22Rv1 (cell line): Measurements from ENCODE around the gene LTC4S.

Experiments
- H3K27ac ChIP-seq: fragments of 450-650 bp; 2 replicates; pipeline ENCODE4 v1.5.1; 2017
- ZFX ChIP-seq: fragments of 450-650 bp; IDR thresholded peaks from 2 replicates; pipeline ENCODE4 v1.6.1; 2017; ENCODE audit warnings: antibody characterized with exemption, borderline replicate concordance
- TF ChIP-seq, protein P1 (sequence below): fragments of 450-650 bp; IDR thresholded peaks from 2 replicates; pipeline ENCODE4 v1.5.1; 2017; ENCODE audit warnings: mild to moderate bottlenecking

The LTC4S gene

DNA sequence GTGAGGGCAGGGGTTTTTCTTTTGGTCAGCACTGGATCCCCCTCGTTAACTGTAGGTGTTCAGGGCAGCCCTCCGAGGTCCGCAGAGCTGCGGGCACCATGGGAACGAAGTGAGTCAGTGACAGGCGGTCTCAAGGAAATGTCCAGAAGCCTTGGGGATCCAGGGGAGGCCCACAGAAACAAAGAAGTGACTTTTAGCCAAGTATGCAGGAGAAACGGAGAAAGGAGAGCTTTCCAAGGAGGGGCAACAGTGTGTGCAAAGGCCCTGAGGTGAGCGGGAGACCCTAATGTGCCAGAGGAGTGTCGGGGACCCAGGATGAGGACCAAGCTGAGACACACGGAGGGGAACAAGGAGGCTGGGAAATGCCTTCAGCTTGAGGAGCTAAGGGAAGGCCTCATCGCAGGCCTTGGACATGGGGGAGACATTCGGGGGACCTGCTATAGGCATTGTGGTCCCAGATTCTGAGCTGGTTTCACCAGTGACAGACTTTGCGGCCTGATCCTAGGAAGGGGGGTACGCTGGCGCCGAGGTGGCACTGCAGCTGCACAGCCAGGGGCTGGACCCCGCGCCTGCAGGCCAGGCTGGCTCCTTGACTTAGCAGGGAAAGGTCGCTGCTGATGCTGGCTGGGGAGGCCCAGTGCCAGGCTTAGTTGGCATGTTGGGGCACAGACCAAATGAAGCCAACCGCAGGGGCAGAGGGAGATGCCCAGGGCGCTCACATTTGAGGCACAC lies 3.3 kb downstream of the LTC4S start:
- TF ChIP-seq, protein P1, sequence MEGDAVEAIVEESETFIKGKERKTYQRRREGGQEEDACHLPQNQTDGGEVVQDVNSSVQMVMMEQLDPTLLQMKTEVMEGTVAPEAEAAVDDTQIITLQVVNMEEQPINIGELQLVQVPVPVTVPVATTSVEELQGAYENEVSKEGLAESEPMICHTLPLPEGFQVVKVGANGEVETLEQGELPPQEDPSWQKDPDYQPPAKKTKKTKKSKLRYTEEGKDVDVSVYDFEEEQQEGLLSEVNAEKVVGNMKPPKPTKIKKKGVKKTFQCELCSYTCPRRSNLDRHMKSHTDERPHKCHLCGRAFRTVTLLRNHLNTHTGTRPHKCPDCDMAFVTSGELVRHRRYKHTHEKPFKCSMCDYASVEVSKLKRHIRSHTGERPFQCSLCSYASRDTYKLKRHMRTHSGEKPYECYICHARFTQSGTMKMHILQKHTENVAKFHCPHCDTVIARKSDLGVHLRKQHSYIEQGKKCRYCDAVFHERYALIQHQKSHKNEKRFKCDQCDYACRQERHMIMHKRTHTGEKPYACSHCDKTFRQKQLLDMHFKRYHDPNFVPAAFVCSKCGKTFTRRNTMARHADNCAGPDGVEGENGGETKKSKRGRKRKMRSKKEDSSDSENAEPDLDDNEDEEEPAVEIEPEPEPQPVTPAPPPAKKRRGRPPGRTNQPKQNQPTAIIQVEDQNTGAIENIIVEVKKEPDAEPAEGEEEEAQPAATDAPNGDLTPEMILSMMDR, result no peak
- no peak for TF ChIP-seq ZFX
- peak overlapping the region; percentile 90 for H3K27ac ChIP-seq

DNA sequence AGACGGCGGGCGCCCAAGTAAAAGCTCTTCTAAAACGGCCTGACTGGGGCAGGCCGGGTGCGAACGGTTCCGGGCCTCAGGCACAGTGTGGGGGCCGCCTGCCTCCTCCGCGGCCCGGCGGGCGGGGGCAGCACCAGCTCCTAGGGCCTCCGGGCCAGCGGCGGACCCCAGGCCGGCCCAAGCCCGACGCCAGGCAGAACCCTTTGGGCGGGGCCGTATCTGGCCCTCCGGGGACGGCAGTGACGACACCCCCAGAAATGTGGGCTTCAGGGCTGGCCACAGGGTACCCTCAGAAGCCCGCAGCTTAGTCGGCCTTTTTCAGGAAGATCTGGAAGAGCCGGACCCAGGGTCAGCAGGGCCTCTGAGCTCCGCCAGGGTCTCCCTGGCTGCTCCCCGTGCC lies 4.0 kb downstream of the LTC4S start:
- H3K27ac ChIP-seq, result 0 out of 2 replicates have a peak overlapping the region, but pooled peaks have one; percentile 90
- TF ChIP-seq ZFX, result no peak
- TF ChIP-seq, protein P1, result no peak

DNA sequence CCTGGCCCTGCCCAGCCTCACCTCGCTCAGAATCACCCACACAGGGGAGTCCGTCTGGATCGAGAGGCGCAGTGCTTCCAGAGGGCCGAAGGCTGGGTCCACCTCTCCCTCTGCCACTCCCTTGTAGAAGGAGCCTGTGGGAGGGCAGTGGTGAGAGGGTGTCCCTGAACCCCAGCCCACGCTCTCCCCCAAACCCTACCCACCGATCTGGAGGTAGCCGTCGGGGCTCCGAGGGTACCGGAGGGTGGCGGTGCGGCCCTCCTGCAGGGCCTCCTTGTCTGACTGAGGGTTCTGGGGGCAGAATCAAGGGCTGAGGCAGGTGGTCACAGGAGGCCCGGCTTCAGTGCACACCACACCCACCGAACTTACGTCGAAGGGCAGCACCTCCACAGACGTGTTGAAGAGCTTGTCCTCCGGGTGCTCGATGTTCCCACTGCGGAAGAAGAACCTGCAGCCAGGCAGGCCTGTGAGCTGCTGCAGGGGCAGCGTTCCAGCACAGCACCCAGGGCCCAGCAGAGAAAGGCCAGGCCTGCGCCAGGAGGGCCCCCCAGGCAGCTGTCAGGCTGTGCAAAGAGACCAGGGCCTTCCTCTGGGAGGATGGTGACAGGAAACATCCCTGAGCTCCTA lies 4.5 kb downstream of the LTC4S start:
- H3K27ac ChIP-seq, result no peak overlapping the region
- TF ChIP-seq ZFX, result no peak
- TF ChIP-seq, protein P1, result no peak

DNA sequence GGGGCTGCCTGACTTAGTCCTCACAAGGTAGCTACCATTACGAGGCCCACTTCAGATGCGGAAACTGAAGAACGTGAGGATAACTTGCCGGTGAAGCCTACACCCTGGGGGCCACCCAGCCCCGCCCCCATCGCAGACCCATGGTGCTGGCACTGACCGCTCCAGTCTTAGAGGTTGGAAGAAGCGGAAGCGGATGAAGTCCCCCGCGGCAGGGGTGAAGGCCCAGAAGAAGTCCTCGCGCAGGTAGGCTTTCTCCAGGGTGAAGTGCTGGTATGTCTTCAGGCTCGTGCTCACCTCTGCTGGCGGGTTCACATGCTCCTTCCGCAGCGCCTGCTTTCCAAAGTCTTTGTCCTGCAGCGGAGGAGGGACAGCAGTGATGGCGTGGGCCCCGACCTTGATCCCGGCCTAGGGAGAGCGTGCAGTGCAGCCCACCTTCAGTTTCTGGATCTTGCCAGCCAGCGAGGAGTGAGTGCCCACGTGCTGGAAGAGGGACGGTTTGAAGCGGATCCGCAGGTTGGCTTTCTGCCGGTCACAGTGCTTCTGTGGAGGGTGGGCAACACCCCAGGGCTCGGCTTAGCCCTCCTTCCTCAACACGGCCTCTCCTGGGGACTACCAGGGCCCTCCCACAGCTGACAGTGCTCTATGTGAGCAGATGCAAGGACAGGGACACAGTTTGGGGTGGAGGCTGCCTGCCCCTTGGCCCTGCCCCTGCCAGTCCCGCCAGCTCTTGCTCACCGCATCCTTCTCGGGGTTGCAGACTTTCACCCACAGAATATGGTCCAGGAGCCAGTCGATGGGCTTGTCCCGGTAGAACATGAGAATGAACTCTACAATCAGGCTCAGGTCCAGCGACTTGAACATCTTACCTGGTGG lies 5.2 kb downstream of the LTC4S start:
- H3K27ac ChIP-seq, result no peak overlapping the region
- TF ChIP-seq, protein P1, result no peak
- no peak for TF ChIP-seq ZFX

DNA sequence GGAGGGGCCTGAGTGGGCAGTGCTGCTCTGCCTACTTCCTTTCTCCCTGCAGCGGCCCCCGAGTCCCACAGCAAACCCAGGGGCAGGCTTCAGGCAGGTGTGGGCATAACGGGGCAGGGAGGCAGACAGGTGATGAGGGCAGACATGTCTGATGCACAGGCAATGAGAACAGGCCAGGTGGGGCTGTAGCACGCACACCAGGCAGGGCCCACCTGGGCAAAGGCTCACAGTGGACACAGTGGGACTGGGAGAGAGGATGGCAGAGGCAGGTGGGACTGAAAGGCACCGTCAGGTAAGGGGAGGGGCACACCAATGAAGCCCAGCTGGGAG lies 5.8 kb downstream of the LTC4S start:
- TF ChIP-seq, protein P1, result no peak
- no peak for TF ChIP-seq ZFX
- no peak overlapping the region for H3K27ac ChIP-seq

DNA sequence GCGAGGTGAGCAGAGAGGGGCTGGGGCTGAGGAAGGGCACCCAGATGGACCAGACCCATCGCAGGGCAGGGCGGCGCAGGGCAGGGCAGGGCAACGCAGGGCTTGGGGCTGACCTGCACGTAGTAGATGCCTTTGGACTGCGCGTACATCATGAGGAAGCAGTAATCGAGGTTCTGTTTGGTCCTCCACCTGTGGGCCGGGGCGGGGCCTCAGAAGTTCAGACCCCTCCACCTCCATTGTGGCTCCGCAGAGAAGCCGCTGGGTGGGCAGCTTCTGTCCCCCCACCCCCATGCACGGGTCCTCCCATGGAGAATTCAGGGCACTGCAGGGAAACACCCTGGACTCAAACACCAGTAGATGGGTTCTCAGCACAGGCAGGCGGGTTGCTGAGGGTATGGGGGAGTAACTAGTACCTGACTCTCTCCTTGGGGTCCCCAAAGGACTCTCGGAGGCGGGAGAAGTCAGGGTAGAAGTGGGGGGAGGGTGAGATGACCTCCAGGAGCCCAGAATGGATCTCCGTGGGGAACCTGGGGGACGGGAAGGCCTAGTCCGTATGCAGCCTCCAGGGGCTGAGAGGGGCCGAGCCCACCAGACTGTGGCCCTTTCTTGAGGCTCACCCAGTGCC lies 6.4 kb downstream of the LTC4S start:
- no peak for TF ChIP-seq ZFX
- TF ChIP-seq, protein P1, result no peak
- H3K27ac ChIP-seq, result no peak overlapping the region
